Activated naive CD4-positive, alpha-beta T cell treated with anti-CD3 and anti-CD28 coated beads, Interleukin-2, amount 50 U/mL, for 72 hours (primary cell): ENCODE measurements around the gene PSMD11. TPM values are rescaled to one million over a fixed set of nuclear protein-coding genes. Genes with fewer than 3 reads are reported as not detected.

Experiments
- ATAC-seq, 2 donors: fragments of 150-1000 bp; cut with Tn5 transposase; 2 replicates each; pipeline ENCODE4 v1.10.0; 2021; ENCODE audit warnings: mild to moderate bottlenecking in 2 of 2, moderate library complexity in 2 of 2
- DNase-seq, 2 donors: peaks; one replicate each; pipeline ENCODE4 v3.0.0; 2021 to 2022; ENCODE audit warnings: low spot score in 2 of 2
- H3K27ac Mint-ChIP-seq, 2 donors: one replicate each; pipeline ENCODE4 v1.8.0; 2022; ENCODE audit warnings: mild to moderate bottlenecking in 2 of 2, mixed read lengths in 2 of 2
- H3K36me3 Mint-ChIP-seq, 2 donors: one replicate each; pipeline ENCODE4 v1.8.0; 2022; ENCODE audit warnings: mixed read lengths in 2 of 2
- H3K9me3 Mint-ChIP-seq, 2 donors: one replicate each; pipeline ENCODE4 v1.8.0; 2022; ENCODE audit warnings: mixed read lengths in 2 of 2
- total RNA-seq, 2 donors: library from RNA; stranded (reverse); gene quantifications; one replicate each; pipeline ENCODE4 v1.2.3, GENCODE V29; 2022

Gene PSMD11
- total RNA-seq, 2 donors from 2014 or later = 119 to 162 TPM

GRCh38 chr17:32458371-32458770, 14.1 kb downstream of the PSMD11 start:
- Mint-ChIP-seq H3K27ac (peak overlapping the region; percentile 2 to 56), H3K36me3 (peaks cover 20 to 47% of the 10 kb centered on the region in 2 donors), H3K9me3 (no peaks in the 10 kb centered on the region)
- no peak for DNase-seq
- peak; percentile 90 to 96 for ATAC-seq

GRCh38 chr17:32460054-32460453, 15.7 kb downstream of the PSMD11 start:
- H3K36me3 Mint-ChIP-seq = peaks cover 13 to 39% of the 10 kb centered on the region in 2 donors
- ATAC-seq = peak in 1 of 2 donors; percentile 18
- no peak for DNase-seq
- no peaks in the 10 kb centered on the region for H3K9me3 Mint-ChIP-seq
- peak overlapping the region; percentile 47 to 71 for H3K27ac Mint-ChIP-seq

- peaks cover 10 to 35% of the 10 kb centered on the region in 2 donors for H3K36me3 Mint-ChIP-seq
Observed at GRCh38 chr17:32461498-32461852, 17.2 kb downstream of the PSMD11 start.

GRCh38 chr17:32461853-32462617, 17.7 kb downstream of the PSMD11 start:
- ATAC-seq (peak; percentile 54 to 58), DNase-seq (peak in 1 of 2 donors; percentile 75)
- Mint-ChIP-seq H3K9me3 (no peaks in the 10 kb centered on the region), H3K36me3 (peaks cover 10 to 35% of the 10 kb centered on the region in 2 donors), H3K27ac (peak overlapping the region in 1 of 2 donors; percentile 9)

More at GRCh38 chr17:32461498-32461852, 17.2 kb downstream of the PSMD11 start:
- ATAC-seq (peak; percentile 2 to 6), DNase-seq (no peak)
- Mint-ChIP-seq H3K9me3 (no peaks in the 10 kb centered on the region), H3K27ac (peak overlapping the region in 1 of 2 donors; percentile 9)

- Mint-ChIP-seq H3K36me3 (peaks cover 9 to 28% of the 10 kb centered on the region in 2 donors), H3K27ac (no peak overlapping the region), H3K9me3 (no peaks in the 10 kb centered on the region)
- no peak for ATAC-seq
- no peak for DNase-seq
Observed at GRCh38 chr17:32463304-32463703, 19.0 kb downstream of the PSMD11 start.

DNA sequence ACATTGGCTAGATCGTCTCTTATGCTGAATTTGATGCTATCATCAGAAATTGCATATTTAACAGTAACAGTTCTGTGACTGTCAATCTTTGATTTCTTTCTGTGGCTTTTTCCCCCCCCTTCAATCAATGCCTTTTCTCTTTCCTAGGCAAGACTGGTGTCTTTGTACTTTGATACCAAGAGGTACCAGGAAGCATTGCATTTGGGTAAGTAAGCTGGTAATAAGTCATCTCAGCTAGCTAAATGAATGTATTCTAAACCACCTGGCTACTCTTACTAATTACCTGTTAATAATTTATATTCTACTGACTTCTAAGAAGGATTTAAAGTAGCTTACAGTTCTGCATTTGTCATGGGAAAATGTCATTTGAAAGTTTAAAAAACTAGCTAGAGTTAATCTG, 20.1 kb downstream of the PSMD11 start:
- ATAC-seq = no peak
- H3K36me3 Mint-ChIP-seq = peaks cover 11 to 26% of the 10 kb centered on the region in 2 donors

DNA sequence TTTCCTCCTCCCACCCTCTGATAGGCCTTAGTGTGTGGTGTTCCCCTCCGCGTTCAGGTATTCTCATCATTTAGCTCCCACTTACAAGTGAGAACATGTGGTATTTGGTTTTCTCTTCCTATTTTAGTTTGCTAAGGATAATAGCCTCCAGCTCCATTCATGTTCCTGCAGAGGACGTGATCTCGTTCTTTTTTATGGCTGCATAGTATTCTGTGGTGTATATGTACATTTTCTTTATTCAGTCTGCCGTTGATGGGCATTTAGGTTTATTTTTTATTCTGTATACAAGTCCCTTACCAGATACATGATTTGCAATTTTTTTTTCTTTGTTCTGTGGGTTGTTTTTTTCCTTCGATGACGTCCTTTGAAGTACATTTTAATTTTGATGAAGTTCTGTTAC, 23.6 kb downstream of the PSMD11 start:
- Mint-ChIP-seq H3K36me3 (peaks cover 21 to 25% of the 10 kb centered on the region in 2 donors), H3K9me3 (no peaks in the 10 kb centered on the region), H3K27ac (no peak overlapping the region)
- DNase-seq = no peak
- ATAC-seq = no peak

More for the DNA sequence above, 20.1 kb downstream of the PSMD11 start:
- Mint-ChIP-seq H3K27ac (no peak overlapping the region), H3K9me3 (no peaks in the 10 kb centered on the region)
- no peak for DNase-seq

DNA sequence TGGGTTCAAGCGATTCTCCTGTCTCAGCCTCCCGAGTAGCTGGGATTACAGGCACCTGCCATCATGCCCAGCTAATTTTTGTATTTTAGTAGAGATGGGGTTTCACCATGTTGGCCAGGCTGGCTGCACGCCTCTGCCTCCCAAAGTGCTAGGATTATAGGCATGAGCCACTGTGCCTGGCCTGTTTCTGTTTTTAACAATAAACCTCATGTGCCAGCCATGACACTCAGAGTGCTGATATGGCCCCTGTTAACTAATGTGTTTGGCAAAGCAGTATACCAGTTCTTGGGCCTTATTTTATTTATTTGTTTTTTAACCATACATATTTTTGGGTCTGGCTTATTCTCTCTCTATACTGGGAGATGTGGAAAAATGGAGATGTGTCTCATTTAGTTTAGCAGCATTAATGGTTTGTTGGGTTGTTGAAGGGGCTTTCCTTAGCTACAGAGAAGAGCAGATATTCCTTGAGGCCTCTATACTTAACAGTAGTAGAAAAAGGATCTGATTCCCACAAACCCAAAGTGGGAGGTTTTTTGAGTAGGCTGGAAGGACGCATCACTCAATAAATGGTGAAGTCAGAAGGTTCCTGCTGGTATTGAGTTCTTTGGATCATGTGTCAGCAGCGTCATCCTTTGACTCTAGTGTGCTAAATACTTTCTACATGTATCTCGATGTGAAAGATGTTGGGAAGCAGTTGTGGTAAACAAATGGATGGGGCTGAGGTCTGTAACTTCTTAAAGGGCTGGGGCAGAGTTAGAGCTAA, 26.3 kb downstream of the PSMD11 start:
- Mint-ChIP-seq H3K9me3 (no peaks in the 10 kb centered on the region), H3K36me3 (peaks cover 29 to 30% of the 10 kb centered on the region in 2 donors), H3K27ac (no peak overlapping the region)
- no peak for ATAC-seq
- no peak for DNase-seq

DNA sequence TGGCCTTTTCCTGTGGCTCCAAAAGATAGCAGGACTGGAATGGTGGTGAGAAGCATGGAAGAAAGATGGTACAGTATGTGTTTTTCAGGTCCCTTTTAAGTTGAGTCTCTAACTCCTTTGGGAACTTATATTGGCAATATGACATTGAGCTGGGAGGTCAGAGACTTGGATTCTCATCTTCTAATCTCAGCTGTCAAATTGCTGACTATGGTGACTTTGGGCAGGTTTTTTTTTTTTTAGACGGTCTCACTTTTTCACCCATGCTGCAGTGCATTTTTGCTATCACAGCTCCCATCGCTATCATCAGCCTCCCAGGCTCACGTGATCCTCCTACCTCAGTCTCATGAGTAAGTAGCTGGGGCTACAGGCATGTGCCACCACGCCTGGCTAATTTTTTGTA, 27.3 kb downstream of the PSMD11 start:
- Mint-ChIP-seq H3K9me3 (no peaks in the 10 kb centered on the region), H3K36me3 (peaks cover 29 to 30% of the 10 kb centered on the region in 2 donors), H3K27ac (peak overlapping the region in 1 of 2 donors; percentile 93)
- ATAC-seq (no peak), DNase-seq (no peak)

DNA sequence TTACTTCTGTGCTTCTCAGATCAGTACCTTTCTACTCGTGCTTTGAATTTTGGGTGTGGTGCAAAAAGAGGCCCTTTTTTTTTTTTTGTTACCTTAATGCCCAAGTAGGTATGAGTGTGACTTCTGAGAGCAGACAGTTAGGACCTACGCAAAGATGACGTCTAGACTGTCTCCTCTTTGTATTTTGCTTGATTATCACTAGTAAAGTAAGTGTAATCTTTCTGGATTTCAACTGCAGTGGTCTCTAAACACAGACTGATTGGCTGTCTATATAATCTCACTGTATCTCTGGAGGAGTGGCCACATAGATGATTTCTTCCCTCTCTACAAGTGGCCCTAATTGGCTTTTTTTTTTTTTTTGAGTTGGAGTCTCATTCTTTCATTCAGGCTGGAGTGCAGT, 30.9 kb downstream of the PSMD11 start:
- Mint-ChIP-seq H3K27ac (no peak overlapping the region), H3K9me3 (no peaks in the 10 kb centered on the region), H3K36me3 (peaks cover 17 to 20% of the 10 kb centered on the region in 2 donors)
- ATAC-seq (no peak), DNase-seq (no peak)

GRCh38 chr17:32477220-32477619, 32.9 kb downstream of the PSMD11 start:
- peaks cover 4 to 9% of the 10 kb centered on the region in 2 donors for H3K36me3 Mint-ChIP-seq
- H3K9me3 Mint-ChIP-seq = no peaks in the 10 kb centered on the region
- no peak for DNase-seq
- ATAC-seq = no peak
- H3K27ac Mint-ChIP-seq = peak overlapping the region in 1 of 2 donors; percentile 19

DNA sequence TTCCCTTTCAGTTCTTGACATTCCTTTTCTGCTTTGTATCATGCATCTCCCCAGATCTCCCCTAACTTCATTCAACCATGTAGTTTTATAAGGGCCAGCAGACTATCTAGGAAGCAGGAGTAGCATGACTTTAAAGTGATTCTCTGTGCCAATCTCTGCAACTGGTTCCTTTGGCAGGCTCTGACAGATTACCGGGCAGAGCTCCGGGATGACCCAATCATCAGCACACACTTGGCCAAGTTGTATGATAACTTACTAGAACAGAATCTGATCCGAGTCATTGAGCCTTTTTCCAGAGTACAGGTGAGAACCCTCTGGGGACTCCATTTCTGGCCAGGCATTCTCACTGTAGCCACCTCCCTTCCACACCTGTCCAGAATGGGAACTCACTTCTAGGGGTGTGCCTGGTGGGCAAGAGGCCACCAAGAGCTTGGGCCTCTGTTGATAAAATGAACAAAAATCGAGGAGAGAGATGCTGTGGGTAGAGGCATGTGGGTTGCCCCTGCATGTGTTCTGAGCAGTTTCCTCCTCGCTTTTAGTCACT, 34.8 kb downstream of the PSMD11 start:
- peaks cover 0 to 4% of the 10 kb centered on the region in 2 donors for H3K36me3 Mint-ChIP-seq
- ATAC-seq (no peak), DNase-seq (no peak)
- peak overlapping the region in 1 of 2 donors; percentile 38 for H3K27ac Mint-ChIP-seq
- no peaks in the 10 kb centered on the region for H3K9me3 Mint-ChIP-seq

DNA sequence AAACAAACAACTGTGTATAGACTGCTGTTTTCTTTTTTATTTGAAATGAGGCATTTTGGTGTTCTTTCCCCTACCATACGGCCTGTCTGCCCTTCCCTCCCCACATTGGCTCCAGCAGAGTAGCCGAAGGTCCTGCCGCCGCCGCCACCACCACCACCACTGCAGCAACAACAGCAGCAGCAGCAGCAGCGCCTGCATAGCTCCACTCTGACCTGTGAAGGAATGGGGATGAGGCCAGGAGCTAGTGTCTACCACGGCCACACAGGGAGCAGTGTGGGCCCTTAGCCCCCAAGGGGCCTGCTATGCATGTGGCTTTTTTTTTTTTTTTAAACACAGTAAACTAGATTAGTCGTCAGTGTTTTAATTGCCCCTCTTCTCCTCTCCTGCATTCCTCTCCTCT, 36.9 kb downstream of the PSMD11 start:
- ATAC-seq = no peak
- Mint-ChIP-seq H3K27ac (peak overlapping the region; percentile 68 to 93), H3K36me3 (no peaks in the 10 kb centered on the region), H3K9me3 (no peaks in the 10 kb centered on the region)
- no peak for DNase-seq

DNA sequence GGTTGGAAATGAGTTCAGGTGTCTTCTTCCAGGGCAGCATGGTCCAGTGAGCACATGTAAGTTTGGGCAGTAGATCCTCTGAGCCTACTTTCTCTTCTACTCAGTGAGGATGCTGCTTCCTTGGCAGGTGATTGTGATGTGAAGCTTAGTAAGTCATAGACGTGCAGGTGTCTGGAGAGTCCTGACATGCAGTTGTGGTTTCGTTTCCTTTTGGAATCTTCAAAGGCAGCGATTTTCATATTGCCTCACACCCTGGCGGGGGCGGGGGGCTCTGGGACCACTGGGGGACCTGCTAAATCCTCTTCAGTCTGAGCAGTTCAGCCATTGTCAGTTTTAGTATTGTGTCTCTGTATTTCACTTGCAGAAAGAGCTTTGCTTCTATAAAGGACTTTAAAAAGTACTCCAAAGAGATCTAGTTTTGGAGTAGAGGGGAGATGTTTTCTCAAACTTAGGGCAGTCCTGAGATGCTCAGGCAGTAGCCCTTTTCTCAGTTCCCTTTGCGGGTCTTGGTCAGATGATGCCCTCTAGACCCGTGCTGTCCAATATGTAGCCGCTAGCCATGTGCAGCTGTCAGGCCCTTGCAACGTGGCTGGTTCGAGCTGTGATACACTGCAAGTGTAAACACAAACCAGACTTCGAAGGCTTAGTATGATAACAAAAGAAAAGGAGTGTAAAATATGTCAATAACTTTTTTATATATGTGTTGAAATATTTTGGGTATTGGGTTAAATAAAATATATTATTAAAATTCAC, 38.4 kb downstream of the PSMD11 start:
- Mint-ChIP-seq H3K9me3 (no peaks in the 10 kb centered on the region), H3K36me3 (peaks cover 4% of the 10 kb centered on the region in 2 donors), H3K27ac (peak overlapping the region in 1 of 2 donors; percentile 93)
- no peak for DNase-seq
- no peak for ATAC-seq

GRCh38 chr17:32483451-32484019, 39.2 kb downstream of the PSMD11 start:
- peaks cover 12% of the 10 kb centered on the region in 2 donors for H3K36me3 Mint-ChIP-seq
- ATAC-seq (no peak), DNase-seq (no peak)

DNA sequence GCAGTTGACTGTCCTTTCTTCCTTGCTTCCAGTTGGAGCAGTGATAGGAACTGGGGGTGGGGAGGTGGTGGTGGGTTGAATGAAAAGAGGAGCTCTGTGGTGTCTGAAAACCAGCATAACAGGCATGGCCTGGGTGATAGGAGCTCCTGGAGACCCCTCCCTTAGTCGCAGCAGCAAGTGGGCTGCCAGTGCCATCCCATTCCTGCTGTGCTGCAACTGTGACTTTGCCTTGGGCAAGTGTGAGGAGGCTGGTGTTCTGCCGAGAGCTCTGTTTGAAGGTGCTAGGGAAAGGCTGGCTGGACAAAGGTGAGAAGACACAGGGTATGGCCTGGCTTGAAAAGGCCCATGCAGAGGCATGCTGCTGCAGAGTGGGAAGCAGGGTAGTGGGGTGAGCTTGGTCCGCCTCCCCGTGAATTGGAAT, 39.7 kb downstream of the PSMD11 start:
- H3K9me3 Mint-ChIP-seq = no peaks in the 10 kb centered on the region
- peaks cover 17% of the 10 kb centered on the region in 2 donors for H3K36me3 Mint-ChIP-seq
- no peak overlapping the region for H3K27ac Mint-ChIP-seq
- no peak for DNase-seq
- no peak for ATAC-seq

More at GRCh38 chr17:32483451-32484019, 39.2 kb downstream of the PSMD11 start:
- Mint-ChIP-seq H3K9me3 (no peaks in the 10 kb centered on the region), H3K27ac (no peak overlapping the region)
